OCI-LY1 (cell line): ENCODE data around the gene IER3.
"Not testable (repeated sequence)": the region's sequence is repeated elsewhere in the genome, so short reads cannot be mapped to it uniquely, and the experiment has no call there.

Source experiments
- H2AFZ ChIP-seq: fragments of 200-600 bp; sonication (generic), shearing (Covaris generic); 2 replicates; pipeline ENCODE4 v1.6.0; 2014; ENCODE audit warnings: antibody characterized with exemption, mild to moderate bottlenecking, low read length
- H3F3A ChIP-seq: fragments of 200-600 bp; sonication (generic), shearing (Covaris generic); 2 replicates; pipeline ENCODE4 v1.6.0; 2014; ENCODE audit warnings: mild to moderate bottlenecking, antibody characterized with exemption, low read length, moderate library complexity; ENCODE audit not compliant: insufficient read depth
- H3K27ac ChIP-seq: fragments of 200-600 bp; sonication (generic); 2 replicates; pipeline ENCODE4 v1.5.1; 2014; ENCODE audit warnings: low read length, mixed run types, mild to moderate bottlenecking, low read depth; ENCODE audit not compliant: poor library complexity, severe bottlenecking
- H3K27me3 ChIP-seq: fragments of 200-600 bp; sonication (generic); 2 replicates; pipeline ENCODE4 v1.6.0; 2014; ENCODE audit warnings: antibody characterized with exemption, mild to moderate bottlenecking, low read length, moderate library complexity; ENCODE audit not compliant: insufficient read depth
- H3K36me3 ChIP-seq: fragments of 200-600 bp; sonication (generic); 2 replicates; pipeline ENCODE4 v1.6.1; 2014; ENCODE audit warnings: mild to moderate bottlenecking, antibody characterized with exemption, low read length, moderate library complexity, mixed read lengths; ENCODE audit not compliant: insufficient read depth
- H3K4me1 ChIP-seq: fragments of 200-600 bp; sonication (generic); 2 replicates; pipeline ENCODE4 v1.5.1; 2014; ENCODE audit warnings: mild to moderate bottlenecking, low read length, moderate library complexity; ENCODE audit not compliant: insufficient read depth, severe bottlenecking
- H3K4me2 ChIP-seq: fragments of 200-600 bp; sonication (generic), shearing (Covaris generic); 2 replicates; pipeline ENCODE4 v1.6.1; 2014; ENCODE audit warnings: low read length
- H3K4me3 ChIP-seq: fragments of 200-600 bp; sonication (generic); 2 replicates; pipeline ENCODE4 v1.5.1; 2014; ENCODE audit warnings: low read length, low read depth, mild to moderate bottlenecking, mixed read lengths; ENCODE audit not compliant: poor library complexity, severe bottlenecking
- H3K79me2 ChIP-seq: fragments of 200-600 bp; shearing (Covaris generic); 2 replicates; pipeline ENCODE4 v1.6.1; 2016; ENCODE audit warnings: mixed run types, low read length, mixed read lengths; ENCODE audit not compliant: insufficient read depth
- H3K9ac ChIP-seq: fragments of 200-600 bp; sonication (generic), shearing (Covaris generic); 2 replicates; pipeline ENCODE4 v1.6.1; 2014; ENCODE audit warnings: mild to moderate bottlenecking, low read length, mixed read lengths
- H3K9me2 ChIP-seq: fragments of 200-600 bp; sonication (generic), shearing (Covaris generic); 2 replicates; pipeline ENCODE4 v1.6.1; 2014; ENCODE audit warnings: low read depth, mild to moderate bottlenecking, low read length, mixed read lengths
- H3K9me3 ChIP-seq: fragments of 200-600 bp; shearing (Covaris generic); 2 replicates; pipeline ENCODE4 v1.6.1; 2014; ENCODE audit warnings: low read length, mixed read lengths
- H4K20me1 ChIP-seq: fragments of 200-600 bp; sonication (generic), shearing (Covaris generic); 2 replicates; pipeline ENCODE4 v1.6.0; 2016; ENCODE audit warnings: mild to moderate bottlenecking, low read length; ENCODE audit not compliant: insufficient read depth
- CTCF ChIP-seq: fragments of 200-600 bp; sonication (generic), shearing (Covaris generic); IDR thresholded peaks from 2 replicates; pipeline ENCODE4 v1.5.1; 2017; ENCODE audit warnings: mild to moderate bottlenecking, antibody characterized with exemption, low read length, moderate library complexity, mixed read lengths
- EZH2 ChIP-seq: fragments of 200-600 bp; sonication (generic), shearing (Covaris generic); IDR thresholded peaks from 2 replicates; pipeline ENCODE4 v1.8.0; 2017; ENCODE audit warnings: borderline replicate concordance, mixed run types, mild to moderate bottlenecking, antibody characterized with exemption, low read length, moderate library complexity, mixed read lengths

Gene IER3

GRCh38 chr6:30725713-30726505 lies 18.4 kb downstream of the IER3 start:
- Histone ChIP-seq H3K9ac (no peak overlapping the region), H4K20me1 (no peaks in the 10 kb centered on the region), H3K9me2 (no peaks in the 10 kb centered on the region), H3K27ac (peak overlapping the region; percentile 24), H3F3A (peaks cover 39% of the 10 kb centered on the region), H3K9me3 (no peaks in the 10 kb centered on the region), H3K27me3 (no peaks in the 10 kb centered on the region), H3K4me1 (peaks cover 28% of the 10 kb centered on the region), H3K79me2 (peaks cover 13% of the 10 kb centered on the region), H3K4me3 (no peak overlapping the region), H3K4me2 (no peak overlapping the region), H3K36me3 (peaks cover 64% of the 10 kb centered on the region), H2AFZ (no peak overlapping the region)
- TF ChIP-seq CTCF: no peak

- H3K4me3 ChIP-seq: no peak overlapping the region
- H3K4me2 ChIP-seq: no peak overlapping the region; the same call in 1 of the 2 replicates
- H4K20me1 ChIP-seq: no peaks in the 10 kb centered on the region
- peaks cover 39% of the 10 kb centered on the region for H3F3A ChIP-seq
- H3K27ac ChIP-seq: peak overlapping the region; percentile 24
- no peaks in the 10 kb centered on the region for H3K9me3 ChIP-seq
- H3K4me1 ChIP-seq: peaks cover 20% of the 10 kb centered on the region
- peaks cover 19% of the 10 kb centered on the region for H3K79me2 ChIP-seq
- H3K9ac ChIP-seq: no peak overlapping the region
- H3K36me3 ChIP-seq: peaks cover 65% of the 10 kb centered on the region
- no peaks in the 10 kb centered on the region for H3K27me3 ChIP-seq
- no peaks in the 10 kb centered on the region for H3K9me2 ChIP-seq
- TF ChIP-seq EZH2 (no peak), CTCF (no peak)
- H2AFZ ChIP-seq: no peak overlapping the region
These were observed 19.3 kb downstream of the IER3 start for GRCh38 chr6:30724906-30725667.

GRCh38 chr6:30723843-30724741 lies 20.3 kb downstream of the IER3 start:
- not testable (repeated sequence) for H4K20me1 ChIP-seq, H2AFZ ChIP-seq
- peaks cover 58% of the 10 kb centered on the region for H3K36me3 ChIP-seq

GRCh38 chr6:30723159-30723842 lies 21.0 kb downstream of the IER3 start:
- not testable (repeated sequence) for H4K20me1 ChIP-seq, H3K9me2 ChIP-seq, H3K9me3 ChIP-seq, H3K27me3 ChIP-seq, H2AFZ ChIP-seq
- Histone ChIP-seq H3F3A (peaks cover 39% of the 10 kb centered on the region), H3K79me2 (peaks cover 24% of the 10 kb centered on the region), H3K36me3 (peaks cover 58% of the 10 kb centered on the region), H3K9ac (peak overlapping the region; percentile 49), H3K4me1 (peaks cover 33% of the 10 kb centered on the region), H3K4me3 (peak overlapping the region; percentile 100), H3K4me2 (peak overlapping the region; percentile 88), H3K27ac (peak overlapping the region; percentile 39)

More at GRCh38 chr6:30723843-30724741, 20.3 kb downstream of the IER3 start:
- peak overlapping the region; percentile 22; the same call in 1 of the 2 replicates for H3K4me2 ChIP-seq
- H3F3A ChIP-seq: peaks cover 39% of the 10 kb centered on the region
- not testable (repeated sequence) for H3K9me2 ChIP-seq, H3K9ac ChIP-seq, H3K27ac ChIP-seq, H3K9me3 ChIP-seq, H3K4me3 ChIP-seq, H3K27me3 ChIP-seq
- H3K4me1 ChIP-seq: peaks cover 25% of the 10 kb centered on the region
- H3K79me2 ChIP-seq: peaks cover 19% of the 10 kb centered on the region
